Measurements from ENCODE around the gene PLEKHH3.

PLEKHH3 gene

DNA sequence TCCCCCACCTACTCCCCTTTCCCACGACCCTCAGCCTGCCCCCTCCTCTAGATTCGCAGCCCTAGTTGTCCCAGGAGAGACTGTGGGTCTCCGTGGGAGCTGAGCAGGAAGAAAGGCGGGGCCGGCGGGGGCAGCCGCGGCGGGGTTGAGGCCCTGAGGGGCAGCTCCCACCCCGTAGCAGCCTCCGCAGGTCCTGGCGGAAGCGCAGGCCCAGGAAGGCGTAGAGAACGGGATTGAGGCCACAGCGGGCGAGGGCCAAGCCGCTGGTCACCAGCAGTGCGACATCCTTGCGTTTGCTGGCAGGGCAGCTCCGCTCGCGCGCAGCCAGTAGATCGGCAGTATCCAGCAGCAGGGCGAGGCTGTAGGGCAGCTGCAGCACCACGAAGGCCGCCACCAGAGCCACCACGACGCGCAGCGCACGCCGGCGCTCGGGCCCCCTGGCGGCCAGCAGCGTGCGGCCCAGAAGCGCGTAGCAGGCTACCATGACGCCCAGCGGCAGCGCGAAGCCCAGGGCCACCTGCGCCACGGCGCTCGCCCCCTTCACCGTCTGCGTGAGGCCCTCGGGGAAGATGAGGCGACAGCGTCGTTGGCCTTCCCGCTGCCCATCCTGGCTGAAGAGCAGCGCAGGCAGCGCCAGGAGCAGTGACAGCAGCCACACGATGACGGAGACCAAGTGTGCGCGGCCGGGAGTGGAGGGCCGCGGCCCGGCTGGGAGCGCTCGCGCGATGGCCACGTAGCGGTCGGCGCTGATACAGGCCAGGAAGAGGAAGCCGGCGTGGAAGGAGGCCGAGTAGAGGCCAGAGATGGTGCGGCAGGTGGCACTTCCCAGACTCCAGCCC, 2.9 kb upstream of the PLEKHH3 start:
- Mint-ChIP-seq H3K36me3 (peaks cover 11% of the 10 kb centered on the region), H3K4me1 (peaks cover 77% of the 10 kb centered on the region), H3K4me3 (peak overlapping the region; percentile 75), H3K9me3 (no peaks in the 10 kb centered on the region), H3K27ac (peak overlapping the region; percentile 73)
- ATAC-seq (peak; percentile 67), DNase-seq (ENCODE audit: low spot score in 2 of 2) (peak; percentile 68 to 86)

GRCh38 chr17:42678951-42679491, 2.2 kb upstream of the PLEKHH3 start:
- H3K9me3 Mint-ChIP-seq = no peaks in the 10 kb centered on the region
- peak in 1 of 2 donors; percentile 73 for DNase-seq (ENCODE audit: low spot score in 2 of 2)
- H3K4me3 Mint-ChIP-seq = peak overlapping the region; percentile 75
- ATAC-seq = peak; percentile 43
- peaks cover 78% of the 10 kb centered on the region for H3K4me1 Mint-ChIP-seq
- H3K27ac Mint-ChIP-seq = peak overlapping the region; percentile 73
- peaks cover 5% of the 10 kb centered on the region for H3K36me3 Mint-ChIP-seq

- H3K4me3 Mint-ChIP-seq = peak overlapping the region; percentile 75
- DNase-seq (ENCODE audit: low spot score in 2 of 2) (peak; percentile 73 to 94), ATAC-seq (peak; percentile 44)
- no peak overlapping the region for H3K27ac Mint-ChIP-seq
- peaks cover 73% of the 10 kb centered on the region for H3K4me1 Mint-ChIP-seq
- no peaks in the 10 kb centered on the region for H3K9me3 Mint-ChIP-seq
- peaks cover 5% of the 10 kb centered on the region for H3K36me3 Mint-ChIP-seq
Measured at GRCh38 chr17:42677921-42678781, 1.4 kb upstream of the PLEKHH3 start.

GRCh38 chr17:42677012-42677857, 441 bp upstream of the PLEKHH3 start:
- peaks cover 5% of the 10 kb centered on the region for H3K36me3 Mint-ChIP-seq
- H3K4me1 Mint-ChIP-seq = peaks cover 64% of the 10 kb centered on the region
- H3K4me3 Mint-ChIP-seq = peak overlapping the region; percentile 75
- peak; percentile 84 to 96 for DNase-seq (ENCODE audit: low spot score in 2 of 2)
- ATAC-seq = peak; percentile 86
- H3K9me3 Mint-ChIP-seq = no peaks in the 10 kb centered on the region
- peak overlapping the region; percentile 35 for H3K27ac Mint-ChIP-seq

GRCh38 chr17:42675965-42676423, 800 bp downstream of the PLEKHH3 start:
- Mint-ChIP-seq H3K4me1 (peaks cover 59% of the 10 kb centered on the region), H3K27ac (peak overlapping the region; percentile 35)

DNA sequence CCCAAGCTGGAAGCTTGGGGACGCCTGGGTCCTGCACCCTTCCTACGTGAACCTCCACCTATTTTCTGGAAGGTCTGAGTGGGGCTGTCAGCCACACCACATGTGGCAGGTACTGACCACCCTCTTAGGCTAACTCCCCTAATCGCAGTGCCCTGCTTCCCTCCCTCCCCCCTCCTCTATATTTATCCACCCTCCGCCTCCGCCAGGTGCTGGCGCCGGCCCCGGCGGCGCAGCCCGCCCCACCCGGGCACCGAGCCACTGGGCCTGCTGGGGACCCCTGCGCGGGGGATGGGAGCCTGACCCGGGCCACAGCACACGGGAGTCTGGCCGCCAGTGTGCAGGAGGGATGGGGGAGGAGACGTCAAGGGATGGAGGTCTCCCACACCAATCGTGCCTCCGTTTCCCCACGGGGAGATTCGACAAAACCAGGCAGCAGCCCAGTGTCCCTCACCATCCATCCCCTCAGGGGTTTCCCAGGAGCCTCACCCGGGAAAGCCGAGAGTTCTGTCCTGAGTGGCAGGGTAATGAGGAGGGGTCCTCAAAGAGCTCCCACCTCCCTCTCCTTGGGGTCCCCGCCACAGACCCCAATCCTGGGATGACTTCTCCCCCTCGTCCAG, 1.3 kb downstream of the PLEKHH3 start:
- H3K36me3 Mint-ChIP-seq = peaks cover 6% of the 10 kb centered on the region
- H3K9me3 Mint-ChIP-seq = no peaks in the 10 kb centered on the region
- no peak overlapping the region for H3K27ac Mint-ChIP-seq
- no peak for DNase-seq (ENCODE audit: low spot score in 2 of 2)
- peaks cover 54% of the 10 kb centered on the region for H3K4me1 Mint-ChIP-seq
- ATAC-seq = no peak
- H3K4me3 Mint-ChIP-seq = peak overlapping the region; percentile 75

More at GRCh38 chr17:42675965-42676423, 800 bp downstream of the PLEKHH3 start:
- Mint-ChIP-seq H3K9me3 (no peaks in the 10 kb centered on the region), H3K36me3 (peaks cover 5% of the 10 kb centered on the region), H3K4me3 (peak overlapping the region; percentile 75)
- ATAC-seq (no peak), DNase-seq (ENCODE audit: low spot score in 2 of 2) (peak in 1 of 2 donors; percentile 63)

DNA sequence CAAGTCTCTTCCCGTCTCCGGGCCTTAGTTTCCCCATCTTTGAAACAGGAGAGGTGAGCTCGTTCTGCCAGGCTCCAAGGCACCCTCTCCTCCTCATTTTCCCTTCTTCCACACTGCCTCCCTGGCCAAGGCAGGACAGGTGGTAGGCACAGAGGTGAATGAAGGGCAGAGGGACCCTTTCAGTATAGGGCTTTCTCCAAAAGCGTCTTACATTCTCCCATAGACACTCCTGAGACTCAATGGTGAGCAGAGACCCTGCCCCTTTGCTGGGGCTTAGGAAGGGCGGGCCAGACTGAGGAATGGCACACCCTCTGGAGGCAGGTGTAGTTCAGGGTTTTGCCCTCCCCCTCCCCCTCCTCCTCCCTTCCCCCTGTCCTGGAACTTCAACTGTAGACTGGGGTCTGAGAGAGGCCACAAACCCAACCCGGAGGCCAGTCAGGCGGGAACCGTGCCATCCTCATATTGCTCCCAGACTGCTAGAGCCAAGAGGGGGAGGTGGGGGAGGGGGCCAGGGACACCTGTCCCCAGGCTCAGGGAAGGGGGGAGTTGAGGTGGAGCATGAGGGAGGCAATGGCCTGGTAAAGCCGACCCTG, 1.9 kb downstream of the PLEKHH3 start:
- H3K9me3 Mint-ChIP-seq = no peaks in the 10 kb centered on the region
- DNase-seq (ENCODE audit: low spot score in 2 of 2) (no peak), ATAC-seq (no peak)
- peak overlapping the region; percentile 25 for H3K4me3 Mint-ChIP-seq
- H3K36me3 Mint-ChIP-seq = peaks cover 10% of the 10 kb centered on the region
- peaks cover 50% of the 10 kb centered on the region for H3K4me1 Mint-ChIP-seq
- no peak overlapping the region for H3K27ac Mint-ChIP-seq

DNA sequence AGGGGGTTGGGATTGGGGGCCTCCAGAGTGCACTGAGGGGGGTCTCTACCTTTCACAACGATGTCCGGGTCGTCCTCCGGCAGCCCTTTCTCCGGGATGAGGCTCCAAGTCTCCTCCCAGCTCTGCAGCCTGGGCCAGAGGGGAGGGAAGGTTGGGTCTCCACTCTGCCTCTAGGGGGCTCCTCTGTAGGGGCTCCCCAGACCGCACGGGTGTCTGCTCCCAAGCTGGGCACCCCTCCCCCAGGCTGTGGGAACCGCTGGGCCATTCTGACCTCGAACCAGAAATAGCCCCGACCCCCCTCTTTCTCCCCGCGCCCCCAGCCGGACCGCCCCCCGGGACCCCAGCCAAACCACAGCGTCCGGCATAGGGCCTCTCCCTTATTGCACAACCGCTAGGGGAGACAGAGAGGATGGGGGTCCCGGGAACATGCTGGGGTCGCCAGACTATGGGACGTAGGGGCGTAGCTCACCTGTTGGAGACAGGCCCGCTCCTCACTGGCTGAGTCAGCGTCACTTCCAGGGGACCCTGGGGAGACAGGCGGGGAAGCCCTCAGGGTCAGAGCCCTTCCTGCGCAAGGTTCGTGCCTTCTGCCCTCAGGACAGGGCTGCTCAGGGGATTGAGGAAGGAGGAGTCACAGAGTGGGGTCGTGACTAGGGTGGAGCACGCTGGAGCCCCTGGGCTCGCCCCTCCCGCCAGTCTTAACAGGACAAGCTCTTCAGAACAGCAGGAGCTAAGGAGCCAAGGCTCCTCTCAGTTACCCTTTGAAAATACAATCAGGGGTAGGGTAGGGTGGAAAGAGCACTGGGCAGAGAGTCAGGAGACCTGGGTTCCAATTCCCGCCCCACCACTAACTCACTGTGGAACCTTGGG, 2.7 kb downstream of the PLEKHH3 start:
- DNase-seq (ENCODE audit: low spot score in 2 of 2) = peak in 1 of 2 donors; percentile 64
- ATAC-seq = no peak
- Mint-ChIP-seq H3K36me3 (peaks cover 10% of the 10 kb centered on the region), H3K4me1 (peaks cover 49% of the 10 kb centered on the region), H3K4me3 (peak overlapping the region; percentile 25), H3K9me3 (no peaks in the 10 kb centered on the region), H3K27ac (no peak overlapping the region)

- peaks cover 7% of the 10 kb centered on the region for H3K36me3 Mint-ChIP-seq
- ATAC-seq (no peak), DNase-seq (ENCODE audit: low spot score in 2 of 2) (no peak)
- no peaks in the 10 kb centered on the region for H3K9me3 Mint-ChIP-seq
- no peak overlapping the region for H3K27ac Mint-ChIP-seq
- H3K4me3 Mint-ChIP-seq = no peak overlapping the region
- H3K4me1 Mint-ChIP-seq = peaks cover 45% of the 10 kb centered on the region
Measured at GRCh38 chr17:42673266-42673884, 3.4 kb downstream of the PLEKHH3 start.

GRCh38 chr17:42672038-42672437, 4.8 kb downstream of the PLEKHH3 start:
- Mint-ChIP-seq H3K4me1 (peaks cover 33% of the 10 kb centered on the region), H3K27ac (no peak overlapping the region), H3K4me3 (peak overlapping the region; percentile 68), H3K9me3 (no peaks in the 10 kb centered on the region), H3K36me3 (peaks cover 5% of the 10 kb centered on the region)
- DNase-seq (ENCODE audit: low spot score in 2 of 2) = no peak
- no peak for ATAC-seq

GRCh38 chr17:42670789-42671657, 5.8 kb downstream of the PLEKHH3 start:
- no peak for DNase-seq (ENCODE audit: low spot score in 2 of 2)
- Mint-ChIP-seq H3K4me1 (peaks cover 29% of the 10 kb centered on the region), H3K27ac (no peak overlapping the region), H3K4me3 (peak overlapping the region; percentile 68), H3K36me3 (peaks cover 11% of the 10 kb centered on the region), H3K9me3 (no peaks in the 10 kb centered on the region)
- no peak for ATAC-seq

Data from stimulated activated effector memory CD8-positive, alpha-beta T cell treated with anti-CD3 and anti-CD28 coated beads, Interleukin-12 subunit alpha, Interleukin-12 subunit beta, amount 100 ng/mL, for 72 hours (primary cell).